Ishikawa (cell line): ENCODE results near the gene C7.

ENCODE experiments used
- CEBPB ChIP-seq: IDR thresholded peaks from 2 replicates; pipeline ENCODE4 v1.6.1; 2012
- CREB1 ChIP-seq: IDR thresholded peaks from 2 replicates; pipeline ENCODE4 v1.6.1; 2012; ENCODE audit warnings: low read depth
- EP300 ChIP-seq: IDR thresholded peaks from 2 replicates; pipeline ENCODE4 v1.6.1; 2012; ENCODE audit warnings: borderline replicate concordance
- FOXM1 ChIP-seq: IDR thresholded peaks from 2 replicates; pipeline ENCODE4 v1.6.1; 2012; ENCODE audit warnings: low read depth, borderline replicate concordance
- MAX ChIP-seq: IDR thresholded peaks from 2 replicates; pipeline ENCODE4 v1.6.1; 2012
- RAD21 ChIP-seq: IDR thresholded peaks from 2 replicates; pipeline ENCODE4 v1.6.1; 2012; ENCODE audit warnings: low read depth
- REST ChIP-seq: IDR thresholded peaks from 2 replicates; pipeline ENCODE4 v1.6.1; 2012; ENCODE audit warnings: low read depth, mild to moderate bottlenecking
- YY1 ChIP-seq: IDR thresholded peaks from 2 replicates; pipeline ENCODE4 v1.6.1; 2012; ENCODE audit warnings: low read depth
- ZBTB7A ChIP-seq: IDR thresholded peaks from 2 replicates; pipeline ENCODE4 v1.6.1; 2012; ENCODE audit warnings: low read depth
- TF ChIP-seq, protein P1 (sequence below): IDR thresholded peaks from 2 replicates; pipeline ENCODE4 v1.6.1; 2012

DNA sequence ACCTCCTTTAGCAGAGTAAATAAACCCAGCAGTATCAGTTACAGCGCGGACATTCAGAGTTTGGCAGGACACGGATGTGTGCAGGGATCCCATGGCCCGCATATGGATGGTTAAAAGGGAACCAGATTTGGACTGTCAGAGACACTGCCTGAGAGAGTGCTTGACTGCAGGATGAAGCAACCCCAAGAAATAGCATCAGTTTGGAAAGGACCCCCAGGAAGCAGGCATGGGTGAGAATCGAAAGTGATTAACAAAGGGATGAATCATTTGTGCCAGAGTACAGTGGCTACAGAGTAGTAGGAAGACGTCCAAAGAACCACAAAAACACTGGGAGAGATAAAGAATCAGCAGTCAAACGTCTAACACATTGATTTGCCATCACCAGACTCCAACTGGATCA is 5.5 kb downstream of the C7 start:
- TF ChIP-seq FOXM1: no peak
- no peak for TF ChIP-seq ZBTB7A
- no peak for TF ChIP-seq EP300
- no peak for TF ChIP-seq YY1
- TF ChIP-seq MAX: no peak
- no peak for TF ChIP-seq RAD21
- TF ChIP-seq, protein P1, sequence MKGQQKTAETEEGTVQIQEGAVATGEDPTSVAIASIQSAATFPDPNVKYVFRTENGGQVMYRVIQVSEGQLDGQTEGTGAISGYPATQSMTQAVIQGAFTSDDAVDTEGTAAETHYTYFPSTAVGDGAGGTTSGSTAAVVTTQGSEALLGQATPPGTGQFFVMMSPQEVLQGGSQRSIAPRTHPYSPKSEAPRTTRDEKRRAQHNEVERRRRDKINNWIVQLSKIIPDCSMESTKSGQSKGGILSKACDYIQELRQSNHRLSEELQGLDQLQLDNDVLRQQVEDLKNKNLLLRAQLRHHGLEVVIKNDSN: no peak
- TF ChIP-seq CEBPB: no peak
- no peak for TF ChIP-seq CREB1
- TF ChIP-seq REST: no peak
